HG03432 (cell line): ENCODE data around the gene PRR19.
"Not testable (repeated sequence)": the region's sequence is repeated elsewhere in the genome, so short reads cannot be mapped to it uniquely, and the experiment has no call there.

ENCODE experiments used
- ATAC-seq: cut with Tn5 transposase; IDR thresholded peaks from one replicate; pipeline ENCODE4 v1.9.1; 2021; ENCODE audit warnings: mild to moderate bottlenecking, moderate library complexity; ENCODE audit not compliant: unreplicated experiment

PRR19 gene

GRCh38 chr19:42323852-42324654 is 22.1 kb downstream of the PRR19 start:
- no peak for ATAC-seq

- ATAC-seq, result no peak
Measured at GRCh38 chr19:42324655-42325307, 22.8 kb downstream of the PRR19 start.

- ATAC-seq, result peak; percentile 93
Measured at GRCh38 chr19:42325308-42325895, 23.5 kb downstream of the PRR19 start, which contains the start of gene MEGF8. MEGF8 (plus strand) TSS chr19:42325635; CDS start chr19:42326244, 609 bp downstream.

GRCh38 chr19:42325896-42326771 is 24.2 kb downstream of the PRR19 start:
- peak; percentile 17 for ATAC-seq

- no peak for ATAC-seq
Measured at GRCh38 chr19:42326969-42327368, 25.0 kb downstream of the PRR19 start.

GRCh38 chr19:42327381-42327780 is 25.4 kb downstream of the PRR19 start:
- no peak for ATAC-seq

GRCh38 chr19:42328106-42328505 is 26.2 kb downstream of the PRR19 start:
- ATAC-seq, result no peak

GRCh38 chr19:42328854-42329253 is 26.9 kb downstream of the PRR19 start:
- no peak for ATAC-seq

- ATAC-seq, result no peak
Measured at GRCh38 chr19:42330241-42330711, 28.3 kb downstream of the PRR19 start.

- not testable (repeated sequence) for ATAC-seq
Measured at GRCh38 chr19:42331333-42331732, 29.4 kb downstream of the PRR19 start.

- ATAC-seq, result no peak
Measured at GRCh38 chr19:42332059-42332458, 30.1 kb downstream of the PRR19 start.

- no peak for ATAC-seq
Measured at GRCh38 chr19:42333018-42333417, 31.1 kb downstream of the PRR19 start.

GRCh38 chr19:42333975-42334696 is 32.2 kb downstream of the PRR19 start:
- no peak for ATAC-seq

- ATAC-seq, result no peak
Measured at GRCh38 chr19:42334697-42335373, 32.9 kb downstream of the PRR19 start.

GRCh38 chr19:42335374-42335936 is 33.5 kb downstream of the PRR19 start:
- ATAC-seq, result no peak

GRCh38 chr19:42335971-42336370 is 34.0 kb downstream of the PRR19 start:
- no peak for ATAC-seq

- ATAC-seq, result not testable (repeated sequence)
Measured at GRCh38 chr19:42339126-42339860, 37.4 kb downstream of the PRR19 start.

- ATAC-seq, result not testable (repeated sequence)
Measured at GRCh38 chr19:42339922-42340321, 38.0 kb downstream of the PRR19 start.
